Right ventricle myocardium inferior (tissue), 1 donor: Measurements from ENCODE around the gene BRINP3. TPM values are rescaled to one million over a fixed set of nuclear protein-coding genes. Genes with fewer than 3 reads are reported as not detected.
"Not testable (repeated sequence)": the region's sequence is repeated elsewhere in the genome, so short reads cannot be mapped to it uniquely, and the experiment has no call there.

ENCODE experiments used
- ATAC-seq: fragments of 200-7000 bp; cut with Tn5 transposase; one replicate; pipeline ENCODE4 v1.9.1; 2020; ENCODE audit warnings: mild to moderate bottlenecking, moderate library complexity
- DNase-seq: peaks from one replicate; pipeline ENCODE4 v3.0.0; 2021; ENCODE audit errors: missing footprints
- intact Hi-C: fragments of 100-400 bp; cut with DNase I; formaldehyde crosslinking; loops from one replicate; pipeline ENCODE4 v1.11.0; 2022
- total RNA-seq: library from RNA; stranded (reverse); fragmentation: NEBNext Ultra II Directional; extraction: Animal tissue kit (Norgen Biotek cat#: 25700); gene quantifications from one replicate; pipeline ENCODE4 v1.2.1, GENCODE V29; 2021
- donor health status: DM: no; HTN: yes; CAD: no; lungs with severe emphysema.

The BRINP3 gene
- total RNA-seq, 1 donor from 2014 or later = not detected

DNA sequence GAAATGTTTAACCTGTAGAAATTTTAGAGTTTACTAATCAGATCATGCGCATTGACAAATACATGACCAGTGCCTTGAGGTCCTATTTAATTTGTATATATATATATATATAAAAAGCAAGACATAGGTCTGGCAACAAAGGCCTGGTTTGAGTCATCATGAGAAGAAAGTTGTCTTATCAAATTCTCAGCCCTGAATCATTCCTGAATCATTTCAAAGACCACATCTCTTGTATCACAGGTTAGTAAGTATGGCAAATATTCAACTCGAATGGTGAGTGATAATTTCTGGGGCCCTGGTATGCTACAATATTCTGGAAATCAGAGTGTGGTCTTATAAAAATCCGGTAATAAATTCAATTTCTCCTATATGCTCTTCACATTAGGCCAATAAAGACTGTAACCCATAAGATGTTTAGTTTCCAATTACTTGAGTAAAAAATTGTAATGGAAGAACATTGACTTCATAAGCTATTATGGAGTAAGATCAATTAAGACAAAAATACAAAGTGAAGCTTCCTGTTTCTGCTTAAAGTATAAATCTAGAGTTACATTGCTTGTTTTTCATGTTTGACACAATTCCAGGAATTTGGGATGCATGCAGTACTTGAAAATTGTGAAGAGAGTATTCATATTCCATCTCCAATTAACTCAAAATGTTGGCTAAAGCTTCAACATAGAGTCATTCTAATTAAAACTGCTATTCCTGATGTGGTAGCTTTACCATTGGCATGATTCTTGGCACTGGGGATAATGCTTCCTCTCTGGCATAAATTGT, 309.4 kb downstream of the BRINP3 start:
- DNase-seq = no peak
- intact Hi-C loops = no loop called here
- no peak for ATAC-seq

GRCh38 chr1:190159146-190159545, 318.5 kb downstream of the BRINP3 start:
- ATAC-seq = no peak
- intact Hi-C loops = no loop called here

DNA sequence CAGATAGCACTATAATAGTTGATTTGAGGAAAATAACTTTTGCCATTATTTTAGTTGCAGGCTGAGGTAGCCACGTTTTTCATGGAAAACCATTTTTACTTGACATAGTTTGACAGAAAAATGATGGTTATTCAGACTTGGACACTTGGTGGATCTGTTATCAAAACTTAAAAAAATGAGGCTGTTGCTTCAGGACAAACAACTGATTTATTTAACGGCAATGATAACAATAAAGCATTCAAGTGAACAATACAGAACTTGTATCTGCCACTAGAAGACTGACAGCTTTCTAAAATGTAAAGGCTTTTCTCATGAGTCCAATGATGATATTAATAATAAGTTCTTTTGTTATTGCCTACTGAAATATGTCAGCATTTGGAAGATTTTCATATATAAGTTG, 322.9 kb downstream of the BRINP3 start:
- intact Hi-C loops = no loop called here
- ATAC-seq (no peak), DNase-seq (no peak)

More at GRCh38 chr1:190159146-190159545, 318.5 kb downstream of the BRINP3 start:
- no peak for DNase-seq

GRCh38 chr1:190147616-190148015, 330.0 kb downstream of the BRINP3 start:
- intact Hi-C loops = no loop called here
- ATAC-seq = no peak
- peak; percentile 32 for DNase-seq

DNA sequence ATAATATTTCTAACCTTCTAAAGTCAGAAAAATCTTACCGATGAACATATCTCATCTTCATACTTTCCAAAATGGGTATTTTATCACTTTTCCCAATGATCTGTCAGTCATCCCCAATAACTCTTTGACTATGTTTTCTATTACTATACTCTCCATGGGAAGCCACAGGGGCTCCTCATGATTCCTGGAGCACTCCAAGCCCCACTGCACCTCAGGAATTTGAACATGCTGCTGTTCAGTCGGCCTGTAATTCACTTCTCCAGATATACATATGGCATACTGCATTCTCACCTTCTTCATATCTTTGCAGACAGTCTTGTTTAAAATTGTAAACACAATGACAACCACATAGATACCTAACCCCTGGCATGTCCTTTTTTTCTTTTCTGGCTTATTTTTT, 333.0 kb downstream of the BRINP3 start:
- ATAC-seq (no peak), DNase-seq (no peak)
- intact Hi-C loops = no loop called here

GRCh38 chr1:190140644-190141043, 337.0 kb downstream of the BRINP3 start:
- ATAC-seq (no peak), DNase-seq (no peak)
- intact Hi-C loops = no loop called here

DNA sequence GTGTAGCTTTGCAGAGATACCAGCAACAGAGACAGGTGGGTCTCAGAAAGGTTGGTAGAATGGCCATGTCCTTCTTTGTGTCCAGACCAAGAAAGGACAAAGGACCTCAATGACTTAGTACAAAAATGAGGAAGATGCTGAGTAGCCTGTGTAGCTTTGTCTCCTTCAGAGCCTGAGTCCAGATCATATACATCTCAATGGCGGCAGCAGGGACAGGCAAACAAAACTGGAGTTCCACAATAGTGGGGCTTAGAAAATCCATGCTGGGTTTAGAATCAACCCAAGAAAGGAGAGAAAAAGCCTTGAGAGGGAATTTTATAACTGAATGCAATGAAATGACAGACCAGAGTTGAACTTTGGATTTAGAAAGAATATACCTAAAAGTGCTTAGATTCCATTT, 339.0 kb downstream of the BRINP3 start:
- DNase-seq (no peak), ATAC-seq (no peak)
- intact Hi-C loops = no loop called here

DNA sequence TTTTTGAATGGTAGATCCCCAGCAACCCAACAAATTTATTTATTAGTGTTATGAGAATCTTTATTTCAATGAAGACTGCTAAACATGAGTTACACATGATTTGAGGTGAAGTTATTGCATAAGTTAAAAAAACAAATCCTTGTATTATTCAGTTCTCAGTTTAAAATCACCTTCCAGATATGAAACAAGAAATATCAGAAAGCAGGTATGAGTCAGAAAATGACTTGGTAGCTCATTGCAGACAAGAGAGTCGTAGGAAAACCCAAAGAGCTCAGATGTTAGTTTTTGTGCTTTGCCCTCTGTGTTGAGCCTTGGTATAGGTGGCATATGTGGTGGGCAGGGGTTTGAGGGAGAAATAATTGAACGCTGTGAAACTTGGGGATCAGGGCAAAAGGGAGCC, 339.4 kb downstream of the BRINP3 start:
- intact Hi-C loops = no loop called here
- DNase-seq (no peak), ATAC-seq (no peak)

DNA sequence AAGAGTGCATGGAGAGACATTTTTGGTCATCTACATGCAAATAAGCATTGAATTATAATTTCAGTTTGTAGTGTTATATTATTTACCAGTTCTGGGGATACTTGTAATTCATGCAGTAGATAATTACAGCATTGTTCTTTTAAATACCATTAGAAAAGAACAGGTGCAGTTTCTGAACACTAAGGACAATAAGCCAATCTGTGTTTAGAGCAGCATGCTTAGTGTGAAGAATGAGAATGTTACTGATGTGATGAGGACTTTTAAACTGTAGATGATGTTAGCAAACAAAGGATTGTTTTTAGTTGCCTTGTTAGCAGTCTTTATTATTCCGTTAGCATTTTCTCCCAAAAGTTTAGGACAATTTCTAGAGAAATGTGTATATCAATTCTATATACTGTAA, 348.3 kb downstream of the BRINP3 start:
- ATAC-seq (no peak), DNase-seq (no peak)
- intact Hi-C loops = no loop called here

DNA sequence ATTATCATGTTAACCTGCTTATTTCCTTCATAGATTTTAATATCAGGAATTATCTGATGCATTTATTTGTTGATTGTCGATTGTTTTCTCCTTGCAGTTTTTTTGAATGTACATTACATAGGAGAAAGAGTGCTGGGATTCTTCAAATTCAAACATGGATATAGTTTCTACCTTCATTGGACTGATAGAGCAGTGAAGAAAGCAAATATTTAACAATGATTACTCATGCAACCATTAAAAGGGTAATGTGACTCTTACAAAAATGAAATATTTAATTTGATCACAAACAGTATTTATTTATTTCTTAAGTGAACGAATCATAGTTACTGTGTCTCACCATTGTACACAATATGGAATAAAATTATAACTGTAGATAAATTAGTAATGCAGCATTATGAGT, 350.9 kb downstream of the BRINP3 start:
- intact Hi-C loops = no loop called here
- ATAC-seq = no peak
- no peak for DNase-seq

DNA sequence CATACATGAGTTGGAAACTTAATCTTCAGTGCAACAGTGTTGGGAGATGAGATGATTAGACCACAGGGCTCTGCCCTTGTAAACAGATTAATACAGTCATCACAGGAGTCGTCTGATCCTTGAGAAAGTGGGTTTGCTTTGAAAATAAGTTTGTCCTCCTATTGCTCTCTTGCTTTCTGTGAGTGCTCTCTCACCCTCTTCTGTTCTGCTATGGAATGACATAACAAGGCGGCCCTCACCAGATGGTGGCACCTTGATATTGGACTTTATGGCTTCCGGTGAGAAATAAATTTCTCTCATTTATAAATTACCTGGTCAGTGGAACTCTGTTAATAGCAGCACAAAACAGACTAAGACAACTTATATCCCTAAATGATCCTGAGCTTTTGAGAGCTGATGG, 353.6 kb downstream of the BRINP3 start:
- DNase-seq (no peak), ATAC-seq (no peak)
- intact Hi-C loops = no loop called here

- intact Hi-C loops, DNase-seq, ATAC-seq: not testable (repeated sequence)
Observed at GRCh38 chr1:190120564-190120963, 357.1 kb downstream of the BRINP3 start.

- no peak for ATAC-seq
- intact Hi-C loops = no loop called here
Observed at GRCh38 chr1:190119683-190120082, 358.0 kb downstream of the BRINP3 start.

DNA sequence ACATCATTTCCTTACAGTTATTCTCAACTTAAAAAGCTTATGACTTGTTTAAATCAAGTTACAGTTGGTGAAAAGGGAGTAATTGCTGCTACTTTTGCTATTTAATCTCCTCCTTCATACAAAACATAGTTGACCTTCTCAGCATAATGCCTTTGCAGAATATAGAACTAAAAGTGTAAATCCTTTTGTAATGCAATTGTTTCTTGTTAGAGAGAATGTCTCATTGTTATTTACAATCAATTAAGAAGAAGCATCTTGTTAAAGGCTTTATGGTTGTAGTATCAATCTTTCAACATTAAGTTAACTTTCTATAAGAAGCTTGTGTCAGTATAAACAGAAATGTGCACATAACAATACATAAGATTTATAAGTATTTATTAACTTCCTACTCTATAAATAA, 360.7 kb downstream of the BRINP3 start:
- no peak for DNase-seq
- intact Hi-C loops = no loop called here
- no peak for ATAC-seq

More at GRCh38 chr1:190119683-190120082, 358.0 kb downstream of the BRINP3 start:
- no peak for DNase-seq

DNA sequence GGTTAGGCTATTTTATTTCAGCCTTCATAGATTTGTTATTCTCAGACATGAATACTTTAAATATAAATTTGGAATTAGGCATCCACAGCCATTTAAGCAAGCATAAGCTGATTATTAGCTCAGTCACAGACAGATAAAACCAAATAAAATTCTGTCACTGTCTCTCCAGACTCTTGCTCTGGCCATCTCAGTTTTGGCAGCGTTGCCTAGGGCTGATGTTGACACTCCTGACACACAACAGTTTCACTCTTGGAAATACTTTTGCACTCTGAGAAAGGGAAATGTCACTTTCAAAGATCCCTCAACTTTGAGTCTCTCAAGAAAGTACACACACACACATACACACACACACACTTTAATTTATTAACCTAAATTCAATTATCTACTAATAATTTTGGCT, 372.7 kb downstream of the BRINP3 start:
- DNase-seq = no peak
- intact Hi-C loops = no loop called here
- no peak for ATAC-seq

- ATAC-seq (no peak), DNase-seq (no peak)
- intact Hi-C loops = no loop called here
Observed at GRCh38 chr1:190102757-190103326, 374.8 kb downstream of the BRINP3 start.

- ATAC-seq (no peak), DNase-seq (no peak)
- intact Hi-C loops = no loop called here
Observed at GRCh38 chr1:190101756-190102155, 375.9 kb downstream of the BRINP3 start.

GRCh38 chr1:190098756-190099155, 378.9 kb downstream of the BRINP3 start:
- ATAC-seq (no peak), DNase-seq (no peak)
- intact Hi-C loops = no loop called here

GRCh38 chr1:190098107-190098506, 379.6 kb downstream of the BRINP3 start:
- ATAC-seq (no peak), DNase-seq (no peak)
- intact Hi-C loops = no loop called here

- ATAC-seq (no peak), DNase-seq (no peak)
- intact Hi-C loops = no loop called here
Observed at GRCh38 chr1:190095596-190095995, 382.1 kb downstream of the BRINP3 start.

DNA sequence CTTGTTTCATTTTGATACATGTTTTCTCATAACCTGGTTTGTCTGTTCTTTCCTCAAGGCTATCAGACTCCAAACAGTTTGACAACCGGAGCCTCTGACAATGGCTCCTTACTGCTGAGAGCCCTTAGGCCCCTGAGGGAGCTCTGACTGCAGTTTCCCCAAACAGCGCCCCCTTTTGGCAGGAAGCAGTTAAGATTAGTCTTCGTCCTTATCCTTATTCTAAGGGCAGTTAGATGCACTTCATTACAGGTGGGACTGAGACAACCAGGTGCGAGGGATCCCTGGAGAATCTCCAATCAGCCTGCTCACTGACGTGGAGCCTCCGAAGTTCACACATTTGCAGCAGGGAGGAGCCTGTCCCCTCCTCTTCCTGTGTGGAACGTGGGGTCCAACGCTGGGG, 393.1 kb downstream of the BRINP3 start:
- intact Hi-C loops = no loop called here
- ATAC-seq = no peak
- DNase-seq = no peak
